KG1 (cell line): ENCODE results near the gene NAALADL2.
"Not testable (repeated sequence)": the region's sequence is repeated elsewhere in the genome, so short reads cannot be mapped to it uniquely, and the experiment has no call there.

Source experiments
- DNase-seq: peaks from one replicate; lab custom pipeline; 2025; lab: John Stamatoyannopoulos, UW

Gene NAALADL2

DNA sequence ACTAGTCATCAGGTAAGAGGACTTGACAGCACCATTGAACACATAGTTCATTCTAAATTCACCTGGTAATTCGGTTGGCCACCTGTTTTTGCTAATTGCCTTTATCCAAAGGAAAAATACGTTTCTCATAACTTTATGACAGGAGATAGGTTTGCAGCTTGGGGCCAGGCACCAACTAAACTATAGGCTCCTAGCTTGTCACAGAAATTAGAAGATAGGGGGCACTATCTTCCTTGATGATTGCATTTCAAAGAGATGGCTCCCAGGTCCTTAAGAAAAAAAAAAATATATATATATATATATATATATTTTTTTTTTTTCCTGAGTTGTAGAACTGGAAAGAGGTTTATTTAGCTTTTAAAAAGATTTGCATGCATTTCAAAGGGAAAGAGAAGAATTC lies 563.6 kb downstream of the NAALADL2 start:
- DNase-seq: no peak

DNA sequence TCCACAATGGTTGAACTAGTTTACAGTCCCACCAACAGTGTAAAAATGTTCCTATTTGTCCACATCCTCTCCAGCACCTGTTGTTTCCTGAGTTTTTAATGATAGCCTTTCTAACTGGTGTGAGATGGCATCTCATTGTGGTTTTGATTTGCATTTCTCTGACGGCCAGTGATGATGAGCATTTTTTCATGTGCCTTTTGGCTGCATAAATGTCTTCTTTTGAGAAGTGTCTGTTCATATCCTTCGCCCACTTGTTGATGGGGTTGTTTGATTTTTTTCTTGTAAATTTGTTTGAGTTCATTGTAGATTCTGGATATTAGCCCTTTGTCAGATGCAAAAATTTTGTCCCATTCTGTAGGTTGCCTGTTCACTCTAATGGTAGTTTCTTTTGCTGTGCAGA lies 564.7 kb downstream of the NAALADL2 start:
- DNase-seq: not testable (repeated sequence)

DNA sequence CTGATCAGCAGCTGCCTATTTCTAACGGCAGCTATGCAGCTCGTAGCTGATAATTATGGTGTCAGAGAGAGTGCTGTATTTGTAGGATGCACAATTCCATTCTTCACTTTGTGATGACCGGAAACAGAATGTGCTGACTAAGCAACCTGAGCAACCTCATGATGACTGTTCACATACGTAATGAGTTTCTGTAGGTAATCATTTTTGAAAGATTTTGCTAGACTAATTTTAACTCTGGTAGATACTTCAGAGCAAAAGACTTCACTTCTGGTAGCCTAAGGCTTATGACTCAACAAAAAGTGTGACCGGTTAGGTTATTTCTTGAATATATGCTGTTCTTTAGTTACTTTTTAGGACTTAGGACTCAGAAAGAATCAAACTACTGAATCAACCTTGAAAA lies 567.7 kb downstream of the NAALADL2 start:
- DNase-seq: no peak

DNA sequence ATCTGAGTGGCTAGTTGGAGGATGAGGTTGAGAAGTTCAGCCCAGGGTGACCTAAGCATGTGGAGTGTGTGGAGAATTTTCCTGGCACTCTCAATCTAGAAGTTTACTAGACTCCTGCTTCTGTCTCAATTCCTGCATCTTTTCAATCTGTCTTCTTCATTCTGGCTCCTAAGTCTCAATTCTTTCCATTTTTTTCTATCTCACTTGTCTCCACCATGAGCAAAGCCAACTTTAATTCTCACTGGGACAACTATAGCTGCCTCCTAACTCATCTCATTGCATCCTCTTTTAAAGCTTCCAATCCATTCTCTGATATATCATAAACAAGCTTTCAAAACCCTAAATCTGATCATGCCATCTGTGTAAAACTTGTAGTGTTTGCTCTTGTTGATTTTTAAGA lies 569.3 kb downstream of the NAALADL2 start:
- DNase-seq: no peak

DNA sequence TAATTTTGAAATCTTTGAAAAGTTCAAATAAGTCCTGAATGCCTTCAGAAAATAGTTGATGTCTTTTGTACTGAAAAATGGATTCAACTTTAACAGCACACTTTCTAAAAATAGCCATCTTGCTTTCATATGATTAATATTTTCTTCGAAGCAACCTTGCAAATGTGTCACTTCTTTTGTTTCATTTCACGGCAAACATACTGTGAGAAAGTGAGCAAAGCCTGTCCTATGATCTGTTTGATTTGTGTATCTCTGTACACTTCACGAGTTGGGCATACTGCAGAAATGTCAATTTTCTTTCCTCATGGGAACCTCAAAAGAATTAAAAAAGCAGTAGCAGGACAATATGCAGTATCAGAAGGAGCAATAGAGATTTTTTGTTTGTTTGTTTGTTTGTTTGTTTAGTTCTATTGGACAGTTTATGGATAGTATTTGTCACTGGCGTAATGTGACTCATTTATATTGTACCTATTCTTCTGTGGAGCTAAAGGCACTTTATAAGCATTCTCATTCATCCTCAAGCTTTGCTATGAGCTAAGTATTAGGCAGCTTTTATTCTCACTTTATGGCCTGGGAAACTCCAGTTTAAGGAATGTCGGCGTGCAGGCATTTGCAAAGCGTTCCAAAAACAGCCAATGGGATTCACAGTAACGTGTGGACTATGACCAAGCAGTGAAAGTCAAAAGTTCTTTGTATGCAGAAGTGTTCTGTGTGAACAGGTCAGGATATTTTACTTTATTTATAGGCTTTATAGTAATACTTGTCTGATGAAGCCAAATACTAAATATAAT lies 572.0 kb downstream of the NAALADL2 start:
- DNase-seq: no peak

DNA sequence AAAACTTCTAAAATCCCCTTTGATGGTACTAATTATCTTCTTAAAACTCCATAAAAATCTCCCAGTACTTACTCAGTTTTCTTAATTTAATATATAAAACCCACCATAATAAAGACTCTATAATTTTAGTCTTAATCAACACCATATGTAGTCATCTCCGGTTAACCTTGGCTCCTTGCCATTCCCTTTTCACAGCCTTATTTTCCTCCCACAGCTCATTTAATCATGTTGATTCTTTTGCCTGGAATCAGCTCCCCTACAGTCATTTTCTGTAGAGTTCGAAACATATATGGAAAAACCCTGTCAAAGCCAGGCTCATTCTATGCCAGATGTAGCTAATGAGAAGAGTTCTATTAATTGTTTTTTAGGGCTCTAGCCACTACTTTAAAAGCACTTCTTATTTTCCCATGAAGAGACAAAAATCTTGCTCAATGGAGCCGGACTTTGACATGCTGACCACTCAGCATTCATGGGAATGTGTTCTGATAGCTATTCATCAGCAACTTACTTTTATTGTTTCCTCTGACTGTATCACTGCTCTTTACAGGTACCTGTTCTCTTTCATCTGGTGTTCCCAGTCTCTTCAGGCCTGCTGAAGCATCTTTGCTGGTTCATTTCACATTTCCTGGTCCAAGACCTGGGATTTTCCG lies 573.4 kb downstream of the NAALADL2 start:
- no peak for DNase-seq

DNA sequence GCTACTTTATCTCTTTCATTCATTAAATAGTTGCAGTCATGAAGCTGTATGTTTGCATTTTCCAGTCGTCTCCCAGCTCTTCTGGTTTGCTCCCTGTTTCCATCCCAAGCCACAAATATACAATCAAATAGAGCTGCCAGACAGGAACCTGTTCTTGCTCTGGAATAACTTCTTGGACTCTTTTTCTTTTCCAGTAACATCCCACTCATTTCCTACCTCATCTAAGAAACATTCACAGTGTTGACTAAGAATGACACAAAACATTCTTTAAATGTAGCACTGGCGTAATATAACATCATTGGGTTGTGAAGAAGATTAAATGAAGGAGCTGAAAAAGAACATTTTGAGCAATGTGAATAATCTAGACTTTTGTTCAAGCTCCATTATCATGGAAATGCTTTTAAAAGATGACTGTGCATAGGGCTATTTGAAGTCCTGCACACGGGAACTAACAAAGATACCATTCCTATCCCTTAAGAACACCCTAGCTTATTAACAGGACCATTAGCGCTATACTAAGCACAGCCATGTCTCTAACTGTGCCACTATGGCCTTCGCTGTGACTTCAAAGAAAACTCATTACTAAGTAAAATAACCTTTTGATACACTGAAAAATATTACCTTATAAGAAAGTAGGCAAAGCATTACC lies 574.0 kb downstream of the NAALADL2 start:
- no peak for DNase-seq

DNA sequence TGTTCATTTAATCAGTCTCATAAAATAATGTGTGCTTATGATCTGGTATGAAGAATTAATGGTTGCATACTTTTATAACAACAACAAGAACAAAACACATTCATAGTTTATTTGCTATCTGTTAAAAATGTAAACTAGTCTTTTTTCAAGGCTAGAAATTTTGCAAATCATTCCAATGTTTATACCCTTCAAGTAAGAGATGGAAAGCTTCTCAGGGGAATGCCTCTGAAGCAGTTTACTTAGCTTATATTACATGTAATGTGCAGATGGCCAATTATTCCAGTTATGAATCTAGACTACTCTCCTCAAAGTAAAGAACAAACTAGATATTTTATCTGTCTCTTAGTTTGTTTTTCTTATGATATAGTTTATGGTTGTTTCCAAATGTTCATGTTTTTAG lies 575.4 kb downstream of the NAALADL2 start:
- DNase-seq: no peak

DNA sequence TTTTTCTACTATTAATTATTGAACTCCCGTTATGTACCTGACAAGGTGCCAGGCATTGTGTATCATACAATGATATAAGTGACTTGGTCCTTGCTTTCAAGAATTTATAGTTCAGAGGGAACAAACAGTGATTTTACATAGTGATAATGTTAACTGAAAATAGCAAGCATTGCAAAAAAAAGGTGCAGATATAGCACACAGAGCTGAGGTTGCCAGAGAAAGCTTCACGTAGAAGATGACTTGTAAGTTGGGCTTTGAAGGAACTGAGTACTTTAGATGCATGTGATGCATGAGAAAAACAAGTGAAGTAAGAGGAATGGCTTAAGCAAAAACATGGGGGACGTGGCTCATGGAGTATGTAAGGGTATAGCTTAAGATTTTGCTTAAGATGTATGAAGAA lies 584.5 kb downstream of the NAALADL2 start:
- no peak for DNase-seq

DNA sequence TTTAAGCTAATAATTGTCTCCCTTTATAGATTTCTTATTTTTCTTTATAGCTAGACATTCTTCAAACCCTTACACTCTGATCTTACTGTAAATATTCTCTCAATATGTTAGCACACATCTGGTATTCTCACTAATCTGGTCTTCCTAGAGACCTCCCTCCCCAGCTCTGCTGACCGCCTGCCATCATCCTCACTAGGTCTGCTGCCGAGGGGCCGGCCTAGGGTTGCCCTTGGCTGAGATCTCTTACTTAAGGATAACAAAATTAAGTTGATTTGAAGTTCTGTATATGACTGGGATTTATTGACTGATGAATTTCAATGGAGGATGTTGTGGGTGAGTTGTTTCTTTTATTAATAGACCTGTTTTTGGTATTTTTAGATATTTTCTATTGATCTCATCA lies 586.6 kb downstream of the NAALADL2 start:
- DNase-seq: no peak

DNA sequence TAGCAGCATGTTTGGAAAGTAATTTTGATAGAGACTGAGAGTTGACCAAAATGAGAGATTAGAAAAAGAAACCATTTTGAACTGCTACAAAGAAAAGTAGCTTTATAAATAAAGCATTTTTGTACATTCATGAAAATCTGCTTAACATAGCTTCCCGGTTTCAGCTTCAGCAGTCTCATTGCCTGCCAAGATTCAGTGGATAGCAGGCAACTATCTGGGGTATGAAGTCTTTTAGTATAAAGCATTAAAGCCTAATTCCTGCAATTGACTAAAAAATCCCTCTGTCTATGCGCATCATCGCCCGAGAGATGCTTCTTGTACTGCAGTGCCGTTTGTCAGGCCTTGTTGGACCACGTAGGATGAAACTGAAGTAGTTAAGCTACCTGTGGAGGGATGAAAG lies 588.4 kb downstream of the NAALADL2 start:
- no peak for DNase-seq

DNA sequence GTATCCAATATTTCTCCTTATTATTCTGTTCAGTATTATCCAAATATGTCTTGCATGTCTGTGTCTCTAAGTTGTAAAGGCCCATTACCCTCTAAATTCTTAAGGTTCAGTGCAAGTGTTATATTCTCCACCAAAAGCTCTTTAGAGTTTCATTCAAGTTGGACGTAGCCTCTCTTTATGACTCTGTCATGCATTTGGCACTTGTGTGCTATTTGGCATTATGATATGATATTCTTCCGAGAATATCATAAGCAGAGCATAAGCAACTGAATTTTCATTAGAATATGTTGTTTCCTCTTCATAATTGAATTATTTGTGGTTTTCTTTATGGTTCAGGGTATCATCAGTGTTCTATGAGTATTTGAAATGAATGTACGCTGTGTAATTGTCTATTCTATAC lies 594.2 kb downstream of the NAALADL2 start:
- DNase-seq: no peak

DNA sequence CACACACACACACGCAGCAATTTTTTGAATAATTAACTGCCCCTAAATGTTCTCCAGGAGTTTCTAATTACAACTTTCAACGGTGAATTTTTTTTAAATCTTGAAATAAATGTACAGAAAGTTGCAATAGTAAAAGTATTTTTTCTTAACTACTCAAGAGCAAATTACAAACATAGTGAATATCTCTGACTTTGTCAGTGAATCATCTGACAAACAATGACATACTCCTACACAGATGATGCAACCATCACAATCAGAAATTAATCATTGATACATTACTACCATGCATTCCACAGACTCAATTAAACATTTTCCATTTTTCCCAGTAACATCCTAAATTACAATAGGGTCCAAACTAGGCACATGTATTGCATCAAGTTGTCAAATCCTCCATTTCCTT lies 597.3 kb downstream of the NAALADL2 start:
- DNase-seq: no peak

DNA sequence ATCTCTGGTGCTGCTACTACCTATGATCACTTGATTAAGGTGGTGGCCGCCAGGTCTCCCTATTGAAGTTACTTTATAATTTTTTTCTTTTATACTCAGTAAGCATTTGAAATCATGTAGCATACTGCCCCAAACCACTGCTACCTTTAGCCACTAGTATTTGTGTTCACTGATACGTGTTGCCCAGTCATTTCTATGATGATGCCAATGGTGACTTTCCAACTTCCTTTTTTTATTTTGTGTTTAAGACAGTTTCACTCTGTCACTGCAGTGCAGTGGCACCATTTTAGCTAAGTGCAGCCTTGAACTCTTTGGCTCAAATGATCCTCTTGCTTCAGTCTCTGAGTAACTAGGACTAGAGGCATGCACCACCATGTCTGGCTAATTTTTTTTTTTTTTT lies 598.2 kb downstream of the NAALADL2 start:
- DNase-seq: no peak

DNA sequence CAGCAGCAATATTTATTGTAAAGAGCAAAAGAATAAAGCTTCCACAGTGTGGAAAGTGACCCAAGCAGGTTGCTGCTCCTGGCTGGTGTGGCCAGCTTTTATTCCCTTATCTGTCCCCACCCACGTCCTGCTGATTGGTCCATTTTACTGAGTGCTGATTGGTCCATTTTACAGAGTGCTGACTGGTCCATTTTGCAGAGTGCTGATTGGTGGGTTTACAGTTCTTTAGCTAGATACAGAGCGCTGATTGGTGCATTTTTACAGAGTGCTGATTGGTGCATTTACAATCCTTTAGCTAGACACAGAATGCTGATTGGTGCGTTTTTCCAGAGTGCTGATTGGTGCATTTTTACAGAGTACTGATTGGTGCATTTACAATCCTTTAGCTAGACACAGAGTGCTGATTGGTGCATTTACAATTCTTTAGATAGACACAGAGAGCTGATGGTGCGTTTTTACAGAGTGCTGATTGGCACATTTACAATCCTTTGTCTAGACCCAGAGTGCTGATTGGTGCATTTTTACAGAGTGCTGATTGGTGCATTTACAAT lies 601.8 kb downstream of the NAALADL2 start:
- not testable (repeated sequence) for DNase-seq

DNA sequence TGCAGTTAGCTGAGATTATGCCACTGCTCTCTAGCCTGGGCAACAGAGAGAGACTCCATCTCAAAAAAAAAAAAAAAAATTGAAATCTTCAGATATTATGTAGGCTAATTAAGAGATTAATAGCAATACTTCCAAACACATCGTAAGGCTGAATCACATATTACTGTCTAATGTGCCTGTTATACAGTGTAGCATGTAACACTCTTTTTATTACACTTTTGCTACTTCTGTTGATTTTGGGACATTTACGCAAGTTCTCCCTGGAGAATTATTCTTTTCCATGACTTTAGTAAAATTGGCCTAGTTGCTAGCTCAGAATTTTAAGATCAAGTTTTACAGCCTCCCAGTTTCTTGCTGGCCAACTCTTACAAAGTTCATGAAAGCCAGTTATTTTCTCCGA lies 605.2 kb downstream of the NAALADL2 start:
- no peak for DNase-seq

DNA sequence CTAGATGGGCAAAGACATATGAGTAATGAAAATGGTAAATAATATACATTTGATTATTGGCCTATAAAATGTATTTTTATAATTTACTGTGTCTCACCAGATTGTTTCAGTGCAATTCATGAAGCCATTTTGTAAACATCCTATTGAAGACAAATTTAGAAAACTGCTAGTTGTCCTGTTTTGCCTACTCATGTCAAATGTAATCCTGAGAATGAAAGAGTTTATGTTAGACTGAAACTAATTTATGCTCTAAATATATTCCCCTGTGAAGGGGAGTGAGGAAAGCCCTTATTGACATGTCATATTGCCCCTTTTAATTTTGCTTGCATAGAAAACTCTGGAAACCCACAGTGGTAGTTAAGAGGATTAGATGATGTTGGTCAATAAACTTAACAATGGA lies 610.0 kb downstream of the NAALADL2 start:
- no peak for DNase-seq

DNA sequence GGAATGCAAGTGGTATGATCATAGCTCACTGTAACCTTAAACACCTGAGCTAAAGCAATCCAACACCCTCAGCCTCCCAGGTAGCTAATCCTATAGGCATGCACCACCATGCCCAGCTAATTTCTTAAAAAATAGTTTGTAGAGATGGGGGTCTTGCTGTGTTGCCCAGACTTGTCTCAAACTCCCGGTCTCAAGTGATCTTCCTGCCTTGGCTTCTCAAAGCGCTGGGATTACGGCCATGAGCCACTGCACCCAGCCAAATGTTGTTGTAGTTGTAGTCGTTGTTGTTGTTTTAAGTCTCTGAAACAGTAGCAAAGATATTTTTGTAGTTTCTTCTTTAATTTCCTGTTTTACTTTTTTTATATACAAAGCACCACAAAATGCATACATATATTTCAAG lies 616.6 kb downstream of the NAALADL2 start:
- no peak for DNase-seq

DNA sequence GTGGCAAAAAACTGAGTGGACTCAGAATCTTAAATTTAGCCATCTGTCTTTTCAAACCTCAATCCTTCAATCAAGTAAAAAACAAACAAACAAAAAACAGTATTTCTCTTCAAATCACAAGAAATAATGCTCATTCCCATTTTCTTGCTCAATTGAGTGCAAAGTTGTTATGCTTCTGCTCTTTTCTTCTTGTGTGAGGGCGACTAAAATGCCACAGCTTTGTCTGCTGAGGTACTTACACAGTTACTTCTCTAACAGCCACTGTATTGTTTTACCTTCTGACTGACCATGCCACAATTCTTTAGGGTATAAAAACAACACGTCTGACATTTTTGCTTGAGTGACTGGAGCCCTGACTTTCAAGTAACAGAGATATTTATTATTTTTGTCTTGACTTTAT lies 617.4 kb downstream of the NAALADL2 start:
- DNase-seq: no peak

DNA sequence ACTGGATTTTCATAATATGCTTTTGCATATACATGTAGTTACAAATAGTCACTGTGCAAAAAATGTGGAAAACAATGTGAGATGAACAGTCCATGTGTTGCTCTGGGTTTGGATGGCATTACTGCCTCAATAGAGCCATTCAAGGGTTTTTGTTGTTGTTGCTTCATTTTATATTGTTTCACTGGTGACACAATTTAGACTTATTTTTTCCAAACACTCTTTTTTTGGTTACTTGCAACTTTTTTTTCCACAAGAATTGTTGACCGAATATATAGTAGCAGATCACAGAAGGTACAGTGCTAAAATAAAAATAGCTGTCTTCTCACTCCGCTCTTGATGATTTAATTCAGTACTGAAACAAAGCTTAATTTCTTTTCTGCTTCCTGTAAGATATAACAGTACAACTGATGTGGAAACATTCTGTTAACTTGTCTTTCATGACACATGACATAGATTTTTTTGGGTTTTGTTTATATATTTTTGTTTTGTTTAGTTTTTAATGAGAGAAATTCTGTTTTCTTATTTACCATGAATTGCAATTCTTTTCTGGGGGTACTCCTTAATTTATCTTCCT lies 618.6 kb downstream of the NAALADL2 start:
- no peak for DNase-seq

DNA sequence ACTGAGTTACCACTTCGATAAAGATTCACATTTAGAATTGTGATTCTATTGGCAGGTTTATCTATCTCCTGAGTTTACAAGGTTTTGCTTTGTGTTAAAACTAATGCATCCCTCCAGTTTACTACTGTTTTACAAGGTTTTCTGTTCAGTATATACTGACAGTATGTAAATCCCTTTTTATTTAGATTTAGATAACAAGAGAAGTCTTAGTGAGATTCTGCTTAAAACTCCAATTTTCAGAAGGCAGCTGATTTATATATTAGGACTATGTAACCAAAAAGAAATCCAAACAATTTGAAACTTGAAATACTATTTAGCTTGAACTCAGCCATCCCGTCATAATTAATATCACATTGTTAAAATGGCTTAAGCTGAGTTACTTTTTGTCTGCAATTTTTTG lies 619.2 kb downstream of the NAALADL2 start:
- no peak for DNase-seq

DNA sequence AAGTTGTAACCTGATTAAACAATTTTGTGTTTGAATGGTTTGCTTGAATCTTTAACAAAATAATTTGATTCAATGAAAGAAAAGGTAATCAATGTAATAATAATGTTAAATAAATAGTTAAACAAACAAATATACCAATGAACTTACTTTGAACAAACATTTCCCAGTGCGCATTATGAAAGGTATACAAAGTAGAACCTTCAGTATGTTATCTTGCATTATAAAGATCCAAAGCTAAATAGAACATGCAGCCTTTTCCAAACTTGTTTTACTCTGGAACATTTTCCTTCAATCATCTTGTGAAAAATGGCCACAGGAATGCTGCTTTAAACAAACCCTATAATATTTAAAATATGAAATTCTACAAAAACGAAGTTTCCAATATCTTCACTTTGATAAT lies 620.0 kb downstream of the NAALADL2 start:
- no peak for DNase-seq

DNA sequence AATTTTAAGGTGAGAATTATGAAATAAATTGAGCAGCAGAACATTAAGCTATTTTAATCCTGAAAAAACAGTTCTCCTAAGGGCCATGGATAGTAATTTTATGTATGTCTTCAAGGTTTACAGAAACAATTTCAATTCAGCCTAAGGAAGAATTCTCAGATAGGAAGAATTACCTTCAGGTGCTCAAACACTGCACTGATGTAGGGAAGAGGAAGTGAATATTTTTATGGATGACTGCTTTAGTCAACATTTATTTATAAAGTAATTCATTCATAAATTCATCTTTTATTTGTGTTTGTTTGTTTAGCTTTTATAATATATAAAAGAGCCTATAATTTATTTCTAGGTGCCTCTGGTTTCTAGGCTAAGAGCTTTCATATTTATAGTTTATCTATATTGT lies 620.7 kb downstream of the NAALADL2 start:
- no peak for DNase-seq
